ENCODE results near the gene NPL.

NPL gene

DNA sequence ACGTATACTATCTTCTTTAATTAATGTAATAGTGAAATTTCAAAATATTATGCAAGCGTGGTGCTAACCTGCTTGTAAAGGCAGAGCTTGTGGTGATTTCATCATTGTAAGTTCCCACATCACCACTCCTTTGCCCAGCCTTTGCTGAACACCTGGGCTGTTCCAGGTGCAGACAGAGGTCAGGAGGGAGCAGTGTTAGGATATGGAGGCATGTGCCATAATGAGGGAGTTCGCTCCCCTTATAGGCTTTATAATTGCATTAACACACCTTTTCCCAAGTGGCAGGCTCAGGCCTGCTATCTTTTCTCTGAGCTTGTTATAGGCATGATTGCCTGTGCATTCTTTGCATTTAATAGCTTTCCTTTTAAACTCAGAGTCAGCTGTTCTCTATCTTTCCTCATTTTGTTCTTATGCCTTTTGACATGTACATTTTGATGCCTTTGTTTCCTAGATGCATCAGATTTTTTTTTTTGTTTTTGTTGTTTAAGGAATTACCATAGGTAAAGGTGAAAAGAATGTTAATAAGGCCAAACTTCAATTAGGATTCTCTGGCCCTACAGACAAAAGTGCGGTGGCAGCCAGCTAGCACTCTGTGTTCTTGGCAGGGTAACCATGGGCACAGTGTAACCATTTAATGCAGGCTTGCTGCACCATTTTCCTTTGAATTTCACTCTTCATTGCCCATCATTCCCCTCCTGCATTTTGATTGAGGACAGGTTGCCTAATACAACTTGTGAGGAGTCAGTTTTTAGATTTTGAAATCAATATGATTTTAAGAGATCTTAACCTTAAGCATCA is 12.6 kb downstream of the NPL start:
- CTCF ChIA-PET: interaction anchor here (0.7 to 1.7 kb wide), 3 partner anchors 18 to 202 kb away, joined by 3 to 8 read pairs (median 4); no protein-coding TSS in a partner anchor

More for the DNA sequence above, 12.6 kb downstream of the NPL start:
- Histone ChIP-seq H3K4me1 (ENCODE audit: control insufficient read depth, insufficient read depth, low read length) (no peaks in the 10 kb centered on the region), H3K36me3 (ENCODE audit: control insufficient read depth in 2 of 2, insufficient read depth in 1 of 2, low read length in 2 of 2) (peaks cover 0 to 27% of the 10 kb centered on the region in 2 experiments; a peak in 2 of 3 replicates), H3K9me3 (ENCODE audit: control insufficient read depth, insufficient read depth, low read depth, low read length) (no peaks in the 10 kb centered on the region), H3K4me3 (ENCODE audit: low read depth, low read length) (no peak overlapping the region), H3K27ac (ENCODE audit: extremely low read depth, low read depth, low read length) (no peak overlapping the region)
- TF ChIP-seq, protein P1, sequence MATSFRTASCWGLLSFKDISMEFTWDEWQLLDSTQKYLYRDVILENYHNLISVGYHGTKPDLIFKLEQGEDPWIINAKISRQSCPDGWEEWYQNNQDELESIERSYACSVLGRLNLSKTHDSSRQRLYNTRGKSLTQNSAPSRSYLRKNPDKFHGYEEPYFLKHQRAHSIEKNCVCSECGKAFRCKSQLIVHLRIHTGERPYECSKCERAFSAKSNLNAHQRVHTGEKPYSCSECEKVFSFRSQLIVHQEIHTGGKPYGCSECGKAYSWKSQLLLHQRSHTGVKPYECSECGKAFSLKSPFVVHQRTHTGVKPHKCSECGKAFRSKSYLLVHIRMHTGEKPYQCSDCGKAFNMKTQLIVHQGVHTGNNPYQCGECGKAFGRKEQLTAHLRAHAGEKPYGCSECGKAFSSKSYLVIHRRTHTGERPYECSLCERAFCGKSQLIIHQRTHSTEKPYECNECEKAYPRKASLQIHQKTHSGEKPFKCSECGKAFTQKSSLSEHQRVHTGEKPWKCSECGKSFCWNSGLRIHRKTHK (tag by site-specific recombination; IDR thresholded peaks at IDR 0.05): no peak
- TF ChIP-seq ZNF24 (tag by site-specific recombination; IDR thresholded peaks at IDR 0.05): no peak
- TF ChIP-seq ZFP69B (tag by site-specific recombination; IDR thresholded peaks at IDR 0.05): no peak
- no peak for TF ChIP-seq ZNF157 (tag by site-specific recombination; IDR thresholded peaks at IDR 0.05)
- no peak for TF ChIP-seq HOXD13 (CRISPR knock-in tag; IDR thresholded peaks at IDR 0.05; ENCODE audit: borderline replicate concordance)
- no peak for TF ChIP-seq ZNF777 (tag by site-specific recombination; IDR thresholded peaks at IDR 0.05; ENCODE audit: borderline replicate concordance)
- TF ChIP-seq ZNF138 (tag by site-specific recombination; IDR thresholded peaks at IDR 0.05; ENCODE audit: borderline replicate concordance): no peak
- no peak for TF ChIP-seq ZNF501 (tag by site-specific recombination; IDR thresholded peaks at IDR 0.05)
- TF ChIP-seq ZNF843 (tag by site-specific recombination; IDR thresholded peaks at IDR 0.05): no peak
- TF ChIP-seq, protein P2, sequence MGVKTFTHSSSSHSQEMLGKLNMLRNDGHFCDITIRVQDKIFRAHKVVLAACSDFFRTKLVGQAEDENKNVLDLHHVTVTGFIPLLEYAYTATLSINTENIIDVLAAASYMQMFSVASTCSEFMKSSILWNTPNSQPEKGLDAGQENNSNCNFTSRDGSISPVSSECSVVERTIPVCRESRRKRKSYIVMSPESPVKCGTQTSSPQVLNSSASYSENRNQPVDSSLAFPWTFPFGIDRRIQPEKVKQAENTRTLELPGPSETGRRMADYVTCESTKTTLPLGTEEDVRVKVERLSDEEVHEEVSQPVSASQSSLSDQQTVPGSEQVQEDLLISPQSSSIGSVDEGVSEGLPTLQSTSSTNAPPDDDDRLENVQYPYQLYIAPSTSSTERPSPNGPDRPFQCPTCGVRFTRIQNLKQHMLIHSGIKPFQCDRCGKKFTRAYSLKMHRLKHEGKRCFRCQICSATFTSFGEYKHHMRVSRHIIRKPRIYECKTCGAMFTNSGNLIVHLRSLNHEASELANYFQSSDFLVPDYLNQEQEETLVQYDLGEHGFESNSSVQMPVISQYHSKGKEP (tag by site-specific recombination; IDR thresholded peaks at IDR 0.05): no peak
- TF ChIP-seq, protein P3, sequence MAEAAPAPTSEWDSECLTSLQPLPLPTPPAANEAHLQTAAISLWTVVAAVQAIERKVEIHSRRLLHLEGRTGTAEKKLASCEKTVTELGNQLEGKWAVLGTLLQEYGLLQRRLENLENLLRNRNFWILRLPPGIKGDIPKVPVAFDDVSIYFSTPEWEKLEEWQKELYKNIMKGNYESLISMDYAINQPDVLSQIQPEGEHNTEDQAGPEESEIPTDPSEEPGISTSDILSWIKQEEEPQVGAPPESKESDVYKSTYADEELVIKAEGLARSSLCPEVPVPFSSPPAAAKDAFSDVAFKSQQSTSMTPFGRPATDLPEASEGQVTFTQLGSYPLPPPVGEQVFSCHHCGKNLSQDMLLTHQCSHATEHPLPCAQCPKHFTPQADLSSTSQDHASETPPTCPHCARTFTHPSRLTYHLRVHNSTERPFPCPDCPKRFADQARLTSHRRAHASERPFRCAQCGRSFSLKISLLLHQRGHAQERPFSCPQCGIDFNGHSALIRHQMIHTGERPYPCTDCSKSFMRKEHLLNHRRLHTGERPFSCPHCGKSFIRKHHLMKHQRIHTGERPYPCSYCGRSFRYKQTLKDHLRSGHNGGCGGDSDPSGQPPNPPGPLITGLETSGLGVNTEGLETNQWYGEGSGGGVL (tag by site-specific recombination; IDR thresholded peaks at IDR 0.05): no peak
- TF ChIP-seq, protein P4, sequence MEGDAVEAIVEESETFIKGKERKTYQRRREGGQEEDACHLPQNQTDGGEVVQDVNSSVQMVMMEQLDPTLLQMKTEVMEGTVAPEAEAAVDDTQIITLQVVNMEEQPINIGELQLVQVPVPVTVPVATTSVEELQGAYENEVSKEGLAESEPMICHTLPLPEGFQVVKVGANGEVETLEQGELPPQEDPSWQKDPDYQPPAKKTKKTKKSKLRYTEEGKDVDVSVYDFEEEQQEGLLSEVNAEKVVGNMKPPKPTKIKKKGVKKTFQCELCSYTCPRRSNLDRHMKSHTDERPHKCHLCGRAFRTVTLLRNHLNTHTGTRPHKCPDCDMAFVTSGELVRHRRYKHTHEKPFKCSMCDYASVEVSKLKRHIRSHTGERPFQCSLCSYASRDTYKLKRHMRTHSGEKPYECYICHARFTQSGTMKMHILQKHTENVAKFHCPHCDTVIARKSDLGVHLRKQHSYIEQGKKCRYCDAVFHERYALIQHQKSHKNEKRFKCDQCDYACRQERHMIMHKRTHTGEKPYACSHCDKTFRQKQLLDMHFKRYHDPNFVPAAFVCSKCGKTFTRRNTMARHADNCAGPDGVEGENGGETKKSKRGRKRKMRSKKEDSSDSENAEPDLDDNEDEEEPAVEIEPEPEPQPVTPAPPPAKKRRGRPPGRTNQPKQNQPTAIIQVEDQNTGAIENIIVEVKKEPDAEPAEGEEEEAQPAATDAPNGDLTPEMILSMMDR (tag by site-specific recombination; IDR thresholded peaks at IDR 0.05): no peak
- no peak for TF ChIP-seq KLF1 (tag by site-specific recombination; IDR thresholded peaks at IDR 0.05)
- no peak for TF ChIP-seq TCF7L2 (IDR thresholded peaks at IDR 0.05; ENCODE audit: borderline replicate concordance, low read depth, low read length)
- no peak for TF ChIP-seq PRDM1 (tag by site-specific recombination; IDR thresholded peaks at IDR 0.05)
- TF ChIP-seq ZNF645 (tag by site-specific recombination; IDR thresholded peaks at IDR 0.05): no peak
- TF ChIP-seq, protein P5, sequence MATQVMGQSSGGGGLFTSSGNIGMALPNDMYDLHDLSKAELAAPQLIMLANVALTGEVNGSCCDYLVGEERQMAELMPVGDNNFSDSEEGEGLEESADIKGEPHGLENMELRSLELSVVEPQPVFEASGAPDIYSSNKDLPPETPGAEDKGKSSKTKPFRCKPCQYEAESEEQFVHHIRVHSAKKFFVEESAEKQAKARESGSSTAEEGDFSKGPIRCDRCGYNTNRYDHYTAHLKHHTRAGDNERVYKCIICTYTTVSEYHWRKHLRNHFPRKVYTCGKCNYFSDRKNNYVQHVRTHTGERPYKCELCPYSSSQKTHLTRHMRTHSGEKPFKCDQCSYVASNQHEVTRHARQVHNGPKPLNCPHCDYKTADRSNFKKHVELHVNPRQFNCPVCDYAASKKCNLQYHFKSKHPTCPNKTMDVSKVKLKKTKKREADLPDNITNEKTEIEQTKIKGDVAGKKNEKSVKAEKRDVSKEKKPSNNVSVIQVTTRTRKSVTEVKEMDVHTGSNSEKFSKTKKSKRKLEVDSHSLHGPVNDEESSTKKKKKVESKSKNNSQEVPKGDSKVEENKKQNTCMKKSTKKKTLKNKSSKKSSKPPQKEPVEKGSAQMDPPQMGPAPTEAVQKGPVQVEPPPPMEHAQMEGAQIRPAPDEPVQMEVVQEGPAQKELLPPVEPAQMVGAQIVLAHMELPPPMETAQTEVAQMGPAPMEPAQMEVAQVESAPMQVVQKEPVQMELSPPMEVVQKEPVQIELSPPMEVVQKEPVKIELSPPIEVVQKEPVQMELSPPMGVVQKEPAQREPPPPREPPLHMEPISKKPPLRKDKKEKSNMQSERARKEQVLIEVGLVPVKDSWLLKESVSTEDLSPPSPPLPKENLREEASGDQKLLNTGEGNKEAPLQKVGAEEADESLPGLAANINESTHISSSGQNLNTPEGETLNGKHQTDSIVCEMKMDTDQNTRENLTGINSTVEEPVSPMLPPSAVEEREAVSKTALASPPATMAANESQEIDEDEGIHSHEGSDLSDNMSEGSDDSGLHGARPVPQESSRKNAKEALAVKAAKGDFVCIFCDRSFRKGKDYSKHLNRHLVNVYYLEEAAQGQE (tag by site-specific recombination; IDR thresholded peaks at IDR 0.05): no peak
- TF ChIP-seq, protein P6, sequence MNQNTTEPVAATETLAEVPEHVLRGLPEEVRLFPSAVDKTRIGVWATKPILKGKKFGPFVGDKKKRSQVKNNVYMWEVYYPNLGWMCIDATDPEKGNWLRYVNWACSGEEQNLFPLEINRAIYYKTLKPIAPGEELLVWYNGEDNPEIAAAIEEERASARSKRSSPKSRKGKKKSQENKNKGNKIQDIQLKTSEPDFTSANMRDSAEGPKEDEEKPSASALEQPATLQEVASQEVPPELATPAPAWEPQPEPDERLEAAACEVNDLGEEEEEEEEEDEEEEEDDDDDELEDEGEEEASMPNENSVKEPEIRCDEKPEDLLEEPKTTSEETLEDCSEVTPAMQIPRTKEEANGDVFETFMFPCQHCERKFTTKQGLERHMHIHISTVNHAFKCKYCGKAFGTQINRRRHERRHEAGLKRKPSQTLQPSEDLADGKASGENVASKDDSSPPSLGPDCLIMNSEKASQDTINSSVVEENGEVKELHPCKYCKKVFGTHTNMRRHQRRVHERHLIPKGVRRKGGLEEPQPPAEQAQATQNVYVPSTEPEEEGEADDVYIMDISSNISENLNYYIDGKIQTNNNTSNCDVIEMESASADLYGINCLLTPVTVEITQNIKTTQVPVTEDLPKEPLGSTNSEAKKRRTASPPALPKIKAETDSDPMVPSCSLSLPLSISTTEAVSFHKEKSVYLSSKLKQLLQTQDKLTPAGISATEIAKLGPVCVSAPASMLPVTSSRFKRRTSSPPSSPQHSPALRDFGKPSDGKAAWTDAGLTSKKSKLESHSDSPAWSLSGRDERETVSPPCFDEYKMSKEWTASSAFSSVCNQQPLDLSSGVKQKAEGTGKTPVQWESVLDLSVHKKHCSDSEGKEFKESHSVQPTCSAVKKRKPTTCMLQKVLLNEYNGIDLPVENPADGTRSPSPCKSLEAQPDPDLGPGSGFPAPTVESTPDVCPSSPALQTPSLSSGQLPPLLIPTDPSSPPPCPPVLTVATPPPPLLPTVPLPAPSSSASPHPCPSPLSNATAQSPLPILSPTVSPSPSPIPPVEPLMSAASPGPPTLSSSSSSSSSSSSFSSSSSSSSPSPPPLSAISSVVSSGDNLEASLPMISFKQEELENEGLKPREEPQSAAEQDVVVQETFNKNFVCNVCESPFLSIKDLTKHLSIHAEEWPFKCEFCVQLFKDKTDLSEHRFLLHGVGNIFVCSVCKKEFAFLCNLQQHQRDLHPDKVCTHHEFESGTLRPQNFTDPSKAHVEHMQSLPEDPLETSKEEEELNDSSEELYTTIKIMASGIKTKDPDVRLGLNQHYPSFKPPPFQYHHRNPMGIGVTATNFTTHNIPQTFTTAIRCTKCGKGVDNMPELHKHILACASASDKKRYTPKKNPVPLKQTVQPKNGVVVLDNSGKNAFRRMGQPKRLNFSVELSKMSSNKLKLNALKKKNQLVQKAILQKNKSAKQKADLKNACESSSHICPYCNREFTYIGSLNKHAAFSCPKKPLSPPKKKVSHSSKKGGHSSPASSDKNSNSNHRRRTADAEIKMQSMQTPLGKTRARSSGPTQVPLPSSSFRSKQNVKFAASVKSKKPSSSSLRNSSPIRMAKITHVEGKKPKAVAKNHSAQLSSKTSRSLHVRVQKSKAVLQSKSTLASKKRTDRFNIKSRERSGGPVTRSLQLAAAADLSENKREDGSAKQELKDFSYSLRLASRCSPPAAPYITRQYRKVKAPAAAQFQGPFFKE (tag by site-specific recombination; IDR thresholded peaks at IDR 0.05; ENCODE audit: borderline replicate concordance): no peak
- POLR2A ChIA-PET: interaction anchor here (0.7 kb wide), 1 partner anchor 38 kb away, joined by 3 read pairs; no protein-coding TSS in a partner anchor

Measured in HEK293 (cell line).